K562 (cell line): ENCODE results near the gene ZNF701. TPM values are rescaled to one million over a fixed set of nuclear protein-coding genes. Genes with fewer than 3 reads are reported as not detected.
A peak's percentile ranks its signal among the peaks of the same experiment; 100 is the strongest.

Experiments
- CREB1 ChIP-seq, 2 experiments: sonication (generic) in 1 of 2; formaldehyde crosslinking in 1 of 2; IDR thresholded peaks; 2 replicates each; pipeline versions ENCODE4 v1.6.1 to v1.8.0; 2012 to 2022; ENCODE audit warnings: inconsistent platforms in 1 of 2, mild to moderate bottlenecking in 1 of 2, missing genetic modification reagents in 1 of 2, moderate library complexity in 1 of 2
- EGR1 ChIP-seq: fragments of 450-650 bp; conservative IDR thresholded peaks from 2 replicates; pipeline ENCODE4 v1.6.1; 2017; ENCODE audit warnings: mild to moderate bottlenecking
- ELF1 ChIP-seq: fragments of 200-800 bp; sonication (Bioruptor generic); IDR thresholded peaks from 2 replicates; pipeline ENCODE4 v1.6.1; 2016; ENCODE audit warnings: missing genetic modification characterization, missing compliant biosample characterization
- ELF4 ChIP-seq: fragments of 450-650 bp; formaldehyde crosslinking; IDR thresholded peaks from 2 replicates; pipeline ENCODE4 v1.4.0; 2022; ENCODE audit warnings: missing genetic modification characterization
- EP300 ChIP-seq: IDR thresholded peaks from 2 replicates; pipeline ENCODE4 v1.6.1; 2012; ENCODE audit warnings: low read length, improper control_type of control experiment
- ETS1 ChIP-seq: conservative IDR thresholded peaks from 2 replicates; pipeline ENCODE4 v1.6.1; 2011; ENCODE audit warnings: low read depth, mild to moderate bottlenecking, low read length; ENCODE audit not compliant: control insufficient read depth
- GTF2A2 ChIP-seq: IDR thresholded peaks from 2 replicates; pipeline ENCODE4 v1.6.1; 2016; ENCODE audit warnings: mild to moderate bottlenecking, missing genetic modification characterization, missing compliant biosample characterization
- JUND ChIP-seq, 2 experiments: IDR thresholded peaks; 2 replicates in 1 of 2; 3 replicates in 1 of 2; pipeline ENCODE4 v1.6.1; 2011; ENCODE audit warnings: borderline replicate concordance in 2 of 2, low read depth in 2 of 2, low read length in 2 of 2, improper control_type of control experiment in 1 of 2, missing biosample characterization in 1 of 2, missing genetic modification characterization in 1 of 2, missing genetic modification reagents in 1 of 2
- LCOR ChIP-seq: sonication (generic); formaldehyde crosslinking; IDR thresholded peaks from 2 replicates; pipeline ENCODE4 v1.8.0; 2022; ENCODE audit warnings: mild to moderate bottlenecking, missing genetic modification reagents
- MYC ChIP-seq, 2 experiments: fragments of 250-450 bp in 1 of 2; sonication (Bioruptor Pico) in 1 of 2; IDR thresholded peaks; 2 replicates each; pipeline versions ENCODE4 v1.5.1 to v1.6.1; 2012 to 2021; ENCODE audit warnings: low read depth in 2 of 2, borderline replicate concordance in 1 of 2, improper control_type of control experiment in 1 of 2, low read length in 1 of 2, mild to moderate bottlenecking in 1 of 2, moderate library complexity in 1 of 2
- PHF20 ChIP-seq: fragments of 450-650 bp; IDR thresholded peaks from 2 replicates; pipeline ENCODE4 v1.6.1; 2018; ENCODE audit not compliant: partially characterized antibody
- POLR2AphosphoS5 ChIP-seq: IDR thresholded peaks from 2 replicates; pipeline ENCODE4 v1.6.1; 2011; ENCODE audit warnings: mild to moderate bottlenecking, low read depth, low read length, moderate library complexity; ENCODE audit not compliant: control insufficient read depth, insufficient read depth
- POLR2H ChIP-seq: IDR thresholded peaks from 2 replicates; pipeline ENCODE4 v1.6.1; 2016; ENCODE audit warnings: missing genetic modification characterization, low read depth, mild to moderate bottlenecking, control low read depth, missing compliant biosample characterization, moderate library complexity
- SAP30 ChIP-seq: fragments of 200-600 bp; sonication (generic); IDR thresholded peaks from 2 replicates; pipeline ENCODE4 v1.6.1; 2012; ENCODE audit warnings: borderline replicate concordance, low read depth, mild to moderate bottlenecking, moderate library complexity, low read length, control low read depth, inconsistent platforms; ENCODE audit not compliant: insufficient read depth, poor library complexity, severe bottlenecking
- SUPT5H ChIP-seq: fragments of 450-650 bp; IDR thresholded peaks from 2 replicates; pipeline ENCODE4 v1.6.1; 2016
- TOE1 ChIP-seq, 2 experiments: fragments of 450-650 bp in 1 of 2; sonication (generic) in 1 of 2; formaldehyde crosslinking in 1 of 2; IDR thresholded peaks; 2 replicates each; pipeline versions ENCODE4 v1.7.1 to v1.8.0; 2016 to 2022; ENCODE audit warnings: borderline replicate concordance in 2 of 2, mild to moderate bottlenecking in 2 of 2, antibody characterized with exemption in 1 of 2, inconsistent platforms in 1 of 2, low read depth in 1 of 2, missing genetic modification reagents in 1 of 2, moderate library complexity in 1 of 2
- XRCC5 ChIP-seq: fragments of 200-400 bp; formaldehyde crosslinking; IDR thresholded peaks from 2 replicates; pipeline ENCODE4 v1.6.1; 2017; ENCODE audit warnings: low read depth, mild to moderate bottlenecking, low read length
- ZFX ChIP-seq: sonication (generic); formaldehyde crosslinking; IDR thresholded peaks from 2 replicates; pipeline ENCODE4 v1.8.0; 2022; ENCODE audit warnings: mild to moderate bottlenecking, missing genetic modification reagents, moderate library complexity
- polyA plus RNA-seq, 8 experiments: library from polyadenylated mRNA; depleted of rRNA in 4 of 8; stranded (reverse) in 5 of 8; unstranded in 3 of 8; fragments of >200 nt; fragmentation: Nextera tagmentation in 2 of 8; fragmentation: Illumina TruSeq in 1 of 8; extraction: Ambion mirVana in 2 of 8; extraction: Trizol in 1 of 8; gene quantifications; 2 replicates each; pipeline versions ENCODE4 v1.2.1 to v1.2.3, GENCODE V29; 2011 to 2014; ENCODE audit warnings: inconsistent platforms in 1 of 8, missing spikeins in 1 of 8
- total RNA-seq, 7 experiments: library from RNA; depleted of rRNA in 6 of 7; stranded (reverse); fragments of >200 nt in 6 of 7; fragmentation: Illumina TruSeq in 2 of 7; extraction: Trizol in 2 of 7; gene quantifications; 2 replicates each; pipeline versions ENCODE4 v1.2.1 to v1.2.3, GENCODE V29; 2011 to 2021; ENCODE audit warnings: low replicate concordance in 1 of 7
- TF ChIP-seq, protein P1 (sequence below), 3 experiments: IDR thresholded peaks in 2 of 3; conservative IDR thresholded peaks in 1 of 3; 2 replicates each; pipeline ENCODE4 v1.5.1; 2011 to 2012; ENCODE audit warnings: low read length in 3 of 3, mild to moderate bottlenecking in 3 of 3, control low read depth in 2 of 3, improper control_type of control experiment in 1 of 3, inconsistent platforms in 1 of 3, low read depth in 1 of 3, mixed read lengths in 1 of 3, moderate library complexity in 1 of 3; ENCODE audit not compliant: insufficient read depth in 2 of 3

ZNF701 gene
- total and polyA plus RNA-seq, 9 of the 15 experiments (the other 6 are each of a cell fraction or from before 2014, with no cell fraction given): 5.3 to 15.9 (median 10.1) TPM

- TF ChIP-seq, protein P1, sequence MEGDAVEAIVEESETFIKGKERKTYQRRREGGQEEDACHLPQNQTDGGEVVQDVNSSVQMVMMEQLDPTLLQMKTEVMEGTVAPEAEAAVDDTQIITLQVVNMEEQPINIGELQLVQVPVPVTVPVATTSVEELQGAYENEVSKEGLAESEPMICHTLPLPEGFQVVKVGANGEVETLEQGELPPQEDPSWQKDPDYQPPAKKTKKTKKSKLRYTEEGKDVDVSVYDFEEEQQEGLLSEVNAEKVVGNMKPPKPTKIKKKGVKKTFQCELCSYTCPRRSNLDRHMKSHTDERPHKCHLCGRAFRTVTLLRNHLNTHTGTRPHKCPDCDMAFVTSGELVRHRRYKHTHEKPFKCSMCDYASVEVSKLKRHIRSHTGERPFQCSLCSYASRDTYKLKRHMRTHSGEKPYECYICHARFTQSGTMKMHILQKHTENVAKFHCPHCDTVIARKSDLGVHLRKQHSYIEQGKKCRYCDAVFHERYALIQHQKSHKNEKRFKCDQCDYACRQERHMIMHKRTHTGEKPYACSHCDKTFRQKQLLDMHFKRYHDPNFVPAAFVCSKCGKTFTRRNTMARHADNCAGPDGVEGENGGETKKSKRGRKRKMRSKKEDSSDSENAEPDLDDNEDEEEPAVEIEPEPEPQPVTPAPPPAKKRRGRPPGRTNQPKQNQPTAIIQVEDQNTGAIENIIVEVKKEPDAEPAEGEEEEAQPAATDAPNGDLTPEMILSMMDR (IDR thresholded peaks at IDR 0.05 in 2 of 3, conservative IDR thresholded peaks at IDR 0.05 in 1 of 3; ENCODE audit: insufficient read depth in 2 of 3, low read depth in 1 of 3, low read length in 3 of 3): peak; percentile 80 to 97 (median 82)
- peak; percentile 92 for TF ChIP-seq JUND (IDR thresholded peaks at IDR 0.05; ENCODE audit: borderline replicate concordance, low read depth, low read length)
- TF ChIP-seq JUND (tag; IDR thresholded peaks at IDR 0.05; ENCODE audit: borderline replicate concordance, low read depth, low read length): peak; percentile 92
- peak; percentile 50 for TF ChIP-seq PHF20
- TF ChIP-seq XRCC5: peak; percentile 64; the same call in 1 of the 2 replicates
- peak; percentile 95 for TF ChIP-seq ELF1 (tag)
- TF ChIP-seq GTF2A2 (tag): no peak
- 0 out of 2 replicates have a peak, but pooled peaks have one; percentile 46 for TF ChIP-seq ETS1
- TF ChIP-seq LCOR (CRISPR knock-in tag): peak; percentile 66
- TF ChIP-seq EP300: peak; percentile 12; the same call in 1 of the 2 replicates
- TF ChIP-seq EGR1: peak; percentile 96
- TF ChIP-seq CREB1 (IDR thresholded peaks at IDR 0.05): no peak; the same call in 1 of the 2 replicates
- TF ChIP-seq CREB1 (CRISPR knock-in tag; IDR thresholded peaks at IDR 0.05): peak; percentile 36; the same call in 1 of the 2 replicates
- TF ChIP-seq POLR2H (tag): peak; percentile 39; the same call in 1 of the 2 replicates
- TF ChIP-seq TOE1 (IDR thresholded peaks at IDR 0.05; ENCODE audit: borderline replicate concordance): peak; percentile 18; the same call in 1 of the 2 replicates
- no peak for TF ChIP-seq TOE1 (CRISPR knock-in tag; IDR thresholded peaks at IDR 0.05; ENCODE audit: borderline replicate concordance, low read depth)
- TF ChIP-seq MYC (IDR thresholded peaks at IDR 0.05; ENCODE audit: low read depth, low read length): peak; percentile 36
- TF ChIP-seq MYC (CRISPR knock-in tag; IDR thresholded peaks at IDR 0.05; ENCODE audit: borderline replicate concordance, low read depth): no peak
- peak; percentile 81; the same call in 1 of the 2 replicates for TF ChIP-seq ELF4
- TF ChIP-seq SUPT5H: peak; percentile 79
- TF ChIP-seq POLR2AphosphoS5: peak; percentile 76
- peak; percentile 60 for TF ChIP-seq SAP30
- TF ChIP-seq ZFX (CRISPR knock-in tag): peak; percentile 68
Measured at GRCh38 chr19:52527134-52527955, 42.7 kb upstream of the ZNF701 start, which contains the start of gene ZNF808 (continued).
